SK-N-SH (cell line): ENCODE measurements around the gene HOMER2. TPM values are rescaled to one million over a fixed set of nuclear protein-coding genes. Genes with fewer than 3 reads are reported as not detected.

Experiments used
- CTCF ChIA-PET: fragments of 300-600, 350-600 bp; formaldehyde crosslinking; extraction: SDS; loops from one replicate; lab custom pipeline; 2021; lab: Yijun Ruan, JAX
- POLR2A ChIA-PET: fragments of 350-600 bp; sonication (Branson Sonifier 250); formaldehyde crosslinking; extraction: SDS; loops from one replicate; lab custom pipeline; 2020; ENCODE audit warnings: antibody characterized with exemption, inconsistent platforms; lab: Yijun Ruan, JAX
- DNase-seq: peaks from one replicate; pipeline ENCODE4 v3.0.0; 2012
- H2AFZ ChIP-seq: fragments of 200-600 bp; sonication (generic); 2 replicates; pipeline ENCODE4 v1.8.1; 2016; ENCODE audit warnings: antibody characterized with exemption, mild to moderate bottlenecking, low read depth
- H3F3A ChIP-seq: fragments of 200-600 bp; sonication (generic); replicated peaks from 2 replicates; pipeline ENCODE3; 2016; ENCODE audit warnings: antibody characterized with exemption, mild to moderate bottlenecking; ENCODE audit not compliant: insufficient read depth
- H3K27ac ChIP-seq, 2 experiments: fragments of 200-500 bp in 1 of 2; fragments of 200-600 bp in 1 of 2; sonication (Bioruptor generic) in 1 of 2; sonication (generic), shearing (Covaris generic) in 1 of 2; 2 replicates each; pipeline versions ENCODE4 v1.5.1 to v1.6.1; 2014 to 2016; ENCODE audit warnings: low read depth in 2 of 2, inconsistent platforms in 1 of 2, low read length in 1 of 2, mild to moderate bottlenecking in 1 of 2, mixed read lengths in 1 of 2
- H3K27me3 ChIP-seq: fragments of 200-600 bp; sonication (generic), shearing (Covaris generic); 2 replicates; pipeline ENCODE4 v1.6.1; 2016; ENCODE audit warnings: mixed run types; ENCODE audit not compliant: insufficient read depth
- H3K36me3 ChIP-seq, 2 experiments: fragments of 200-500 bp in 1 of 2; fragments of 200-600 bp in 1 of 2; sonication (Bioruptor generic) in 1 of 2; sonication (generic) in 1 of 2; replicated peaks in 1 of 2; 2 replicates each; pipeline versions ENCODE3 to v1.5.1; 2014 to 2016; ENCODE audit warnings: low read length in 1 of 2, mild to moderate bottlenecking in 1 of 2; ENCODE audit not compliant: insufficient read depth in 2 of 2, control insufficient read depth in 1 of 2
- H3K4me1 ChIP-seq, 2 experiments: fragments of 200-500 bp in 1 of 2; fragments of 200-600 bp in 1 of 2; sonication (Bioruptor generic) in 1 of 2; sonication (generic), shearing (Covaris generic) in 1 of 2; 2 replicates each; pipeline versions ENCODE4 v1.5.1 to v1.6.1; 2014 to 2016; ENCODE audit warnings: low read depth in 1 of 2, low read length in 1 of 2, mixed run types in 1 of 2; ENCODE audit not compliant: insufficient read depth in 2 of 2, control insufficient read depth in 1 of 2
- H3K4me2 ChIP-seq: fragments of 200-600 bp; sonication (generic), shearing (Covaris generic); 2 replicates; pipeline ENCODE4 v1.6.1; 2017; ENCODE audit warnings: mixed run types
- H3K4me3 ChIP-seq, 2 experiments: fragments of 200-500 bp in 1 of 2; fragments of 200-600 bp in 1 of 2; sonication (Bioruptor generic) in 1 of 2; sonication (generic), shearing (Covaris generic) in 1 of 2; 2 replicates each; pipeline versions ENCODE4 v1.5.1 to v1.8.1; 2014 to 2016; ENCODE audit warnings: low read depth in 2 of 2, inconsistent platforms in 1 of 2, low read length in 1 of 2, mild to moderate bottlenecking in 1 of 2, mixed read lengths in 1 of 2, moderate library complexity in 1 of 2
- H3K79me2 ChIP-seq: fragments of 200-600 bp; sonication (generic); 2 replicates; pipeline ENCODE4 v1.8.1; 2017; ENCODE audit warnings: mild to moderate bottlenecking; ENCODE audit not compliant: insufficient read depth
- H3K9ac ChIP-seq: fragments of 200-600 bp; sonication (generic); 2 replicates; pipeline ENCODE4 v1.6.1; 2017; ENCODE audit warnings: mixed run types
- H3K9me2 ChIP-seq: fragments of 200-600 bp; sonication (generic); 2 replicates; pipeline ENCODE4 v1.6.1; 2017; ENCODE audit warnings: mixed run types
- H3K9me3 ChIP-seq: fragments of 200-600 bp; sonication (generic); 2 replicates; pipeline ENCODE4 v1.6.1; 2017; ENCODE audit warnings: mixed run types, mild to moderate bottlenecking, moderate library complexity
- H4K20me1 ChIP-seq: fragments of 200-600 bp; sonication (generic); 2 replicates; pipeline ENCODE4 v1.6.1; 2017; ENCODE audit warnings: mild to moderate bottlenecking, mixed run types; ENCODE audit not compliant: insufficient read depth
- CTCF ChIP-seq: fragments of 200-600 bp; sonication (generic); IDR thresholded peaks from 2 replicates; pipeline ENCODE4 v1.6.1; 2017; ENCODE audit warnings: antibody characterized with exemption, mild to moderate bottlenecking, moderate library complexity
- EP300 ChIP-seq, 2 experiments: IDR thresholded peaks; 2 replicates each; pipeline versions ENCODE4 v1.4.0 to v1.6.1; 2012; ENCODE audit warnings: borderline replicate concordance in 1 of 2, low read depth in 1 of 2, low read length in 1 of 2
- MAX ChIP-seq: IDR thresholded peaks from 2 replicates; pipeline ENCODE4 v1.4.0; 2012; ENCODE audit warnings: low read depth
- MEF2A ChIP-seq: IDR thresholded peaks from 2 replicates; pipeline ENCODE4 v1.4.0; 2012; ENCODE audit warnings: low read depth, borderline replicate concordance
- MXI1 ChIP-seq: IDR thresholded peaks from 2 replicates; pipeline ENCODE4 v1.6.1; 2012; ENCODE audit warnings: mild to moderate bottlenecking, low read depth, low read length, improper control_type of control experiment
- NFIC ChIP-seq: IDR thresholded peaks from 2 replicates; pipeline ENCODE4 v1.4.0; 2012; ENCODE audit warnings: borderline replicate concordance
- POLR2AphosphoS5 ChIP-seq: IDR thresholded peaks from 2 replicates; pipeline ENCODE4 v1.6.1; 2012; ENCODE audit warnings: low read depth, low read length
- RAD21 ChIP-seq: IDR thresholded peaks from 2 replicates; pipeline ENCODE4 v1.6.1; 2012; ENCODE audit warnings: mild to moderate bottlenecking, low read length
- RXRA ChIP-seq: IDR thresholded peaks from 2 replicates; pipeline ENCODE4 v1.4.0; 2012; ENCODE audit warnings: low read depth, mild to moderate bottlenecking, borderline replicate concordance
- SMC3 ChIP-seq: IDR thresholded peaks from 2 replicates; pipeline ENCODE4 v1.6.1; 2012; ENCODE audit warnings: low read depth, low read length, improper control_type of control experiment
- TEAD4 ChIP-seq: IDR thresholded peaks from 2 replicates; pipeline ENCODE4 v1.4.0; 2012; ENCODE audit warnings: mild to moderate bottlenecking, borderline replicate concordance; ENCODE audit not compliant: insufficient read depth
- YY1 ChIP-seq: IDR thresholded peaks from 2 replicates; pipeline ENCODE4 v1.4.0; 2012; ENCODE audit warnings: low read depth, mild to moderate bottlenecking
- WGBS: methylation state at CpG from one replicate; pipeline ENCODE4 v1.1.6; 2017; ENCODE audit warnings: low lambda C conversion rate; 5-methylcytosine and 5-hydroxymethylcytosine counted together
- polyA plus RNA-seq, 3 experiments: library from polyadenylated mRNA; depleted of rRNA; stranded (reverse); fragments of >200 nt; gene quantifications; 2 replicates each; pipeline ENCODE4 v1.2.3, GENCODE V29; 2012
- TF ChIP-seq, protein P1 (sequence below): IDR thresholded peaks from 2 replicates; pipeline ENCODE4 v1.4.0; 2012; ENCODE audit warnings: low read depth, borderline replicate concordance

HOMER2 gene
- polyA plus RNA-seq, 1 of the 3 experiments (the other 2 are of a cell fraction), result 7.3 TPM

DNA sequence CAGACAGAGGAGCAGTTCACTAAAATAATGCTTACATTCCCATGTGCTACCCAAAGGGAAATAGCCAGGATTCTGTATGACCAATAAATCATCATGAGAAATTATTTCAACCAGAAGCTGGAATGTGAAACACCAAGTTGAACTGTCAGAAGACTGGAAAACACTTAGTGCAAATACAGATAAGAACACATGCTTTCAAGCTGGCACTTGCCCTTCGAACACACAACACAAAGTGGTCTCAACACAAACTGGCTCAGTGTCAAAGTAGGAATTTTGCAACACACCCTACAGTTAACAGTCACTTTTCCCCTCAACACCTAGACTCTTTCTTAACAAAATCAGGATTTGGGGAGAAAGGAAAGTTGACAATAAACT lies 148.0 kb downstream of the HOMER2 start:
- no peak for DNase-seq
- no peaks in the 10 kb centered on the region for H3K9me3 ChIP-seq
- no peaks in the 10 kb centered on the region for H3K79me2 ChIP-seq
- ChIA-PET POLR2A (no interaction called here), CTCF (no interaction called here)
- H3K36me3 ChIP-seq, result no peaks in the 10 kb centered on the region
- no peak overlapping the region for H3K4me3 ChIP-seq
- no peak overlapping the region for H3K27ac ChIP-seq
- 36% methylated on average over 1 of the region's 1 CpG for WGBS
- no peaks in the 10 kb centered on the region for H4K20me1 ChIP-seq
- H3K27me3 ChIP-seq, result no peaks in the 10 kb centered on the region
- peaks cover 0 to 7% of the 10 kb centered on the region in 2 experiments; a peak in 2 of 4 replicates for H3K4me1 ChIP-seq
- no peaks in the 10 kb centered on the region for H3K9me2 ChIP-seq
- H3K4me2 ChIP-seq, result no peak overlapping the region
- H2AFZ ChIP-seq, result no peak overlapping the region
- TF ChIP-seq MEF2A, result no peak
- TF ChIP-seq RAD21, result no peak
- no peak for TF ChIP-seq CTCF
- TF ChIP-seq RXRA, result no peak
- no peak for TF ChIP-seq SMC3
- TF ChIP-seq EP300 (IDR thresholded peaks at IDR 0.05; ENCODE audit: borderline replicate concordance in 1 of 2, low read depth in 1 of 2, low read length in 1 of 2), result no peak
- TF ChIP-seq POLR2AphosphoS5, result no peak
- TF ChIP-seq, protein P1, sequence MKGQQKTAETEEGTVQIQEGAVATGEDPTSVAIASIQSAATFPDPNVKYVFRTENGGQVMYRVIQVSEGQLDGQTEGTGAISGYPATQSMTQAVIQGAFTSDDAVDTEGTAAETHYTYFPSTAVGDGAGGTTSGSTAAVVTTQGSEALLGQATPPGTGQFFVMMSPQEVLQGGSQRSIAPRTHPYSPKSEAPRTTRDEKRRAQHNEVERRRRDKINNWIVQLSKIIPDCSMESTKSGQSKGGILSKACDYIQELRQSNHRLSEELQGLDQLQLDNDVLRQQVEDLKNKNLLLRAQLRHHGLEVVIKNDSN, result no peak
- no peak for TF ChIP-seq NFIC
- no peak for TF ChIP-seq YY1
- no peak overlapping the region for H3K9ac ChIP-seq
- no peaks in the 10 kb centered on the region for H3F3A ChIP-seq

DNA sequence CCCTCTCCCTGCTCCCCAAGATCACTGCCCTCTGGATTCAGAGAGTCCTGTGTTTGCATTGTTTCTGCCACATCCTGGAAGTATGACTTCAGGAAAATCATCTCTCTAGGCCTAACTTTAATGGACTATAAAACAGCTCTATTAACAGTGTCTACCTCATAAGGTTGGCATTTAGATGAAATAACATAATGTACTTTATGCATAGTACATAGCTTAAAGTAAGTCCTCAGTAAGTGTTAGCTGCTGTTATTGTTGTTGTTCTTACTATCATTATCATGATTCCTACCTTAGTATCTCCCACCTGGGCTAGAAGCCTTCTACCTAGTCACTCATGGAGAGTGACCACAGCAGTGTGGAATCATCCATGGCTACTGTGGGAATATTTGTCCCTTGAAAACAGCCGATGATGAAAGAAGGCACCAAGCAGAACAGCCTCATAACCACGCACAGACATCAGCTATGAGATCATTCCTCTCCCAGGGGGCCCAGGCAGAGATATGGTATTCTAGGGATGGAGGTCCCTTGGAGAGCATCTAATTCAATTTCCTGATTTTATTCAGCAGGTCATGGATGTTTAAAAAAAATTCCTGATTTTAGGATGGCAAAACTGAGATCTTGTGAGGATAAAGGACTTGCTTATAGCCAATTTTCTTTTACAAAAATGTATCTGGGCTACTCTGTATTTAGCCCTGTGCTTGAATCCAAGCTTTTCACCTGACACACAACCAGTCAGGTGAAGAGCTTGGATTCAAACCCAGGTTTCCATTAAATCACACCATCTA lies 148.5 kb downstream of the HOMER2 start:
- TF ChIP-seq TEAD4, result no peak
- TF ChIP-seq POLR2AphosphoS5, result no peak
- TF ChIP-seq EP300 (IDR thresholded peaks at IDR 0.05; ENCODE audit: borderline replicate concordance in 1 of 2, low read depth in 1 of 2, low read length in 1 of 2), result no peak
- TF ChIP-seq MXI1, result no peak
- no peak for TF ChIP-seq MAX
- TF ChIP-seq, protein P1, result no peak
- ChIA-PET POLR2A (interaction anchor here (1.0 kb wide), 1 partner anchor 54 kb away, joined by 3 read pairs; no protein-coding TSS in a partner anchor), CTCF (interaction anchor here (1.1 kb wide), 1 partner anchor 207 kb away, joined by 4 read pairs; the partner anchor contains the start of gene C15orf40)
- H3K9ac ChIP-seq, result no peak overlapping the region
- 51% methylated on average over 2 of the region's 2 CpGs for WGBS
- H3F3A ChIP-seq, result no peaks in the 10 kb centered on the region
- no peaks in the 10 kb centered on the region for H3K9me3 ChIP-seq
- no peak overlapping the region for H3K27ac ChIP-seq
- no peak overlapping the region for H3K4me3 ChIP-seq
- no peak overlapping the region for H3K4me2 ChIP-seq
- no peaks in the 10 kb centered on the region for H3K9me2 ChIP-seq
- no peak overlapping the region for H2AFZ ChIP-seq
- no peak for DNase-seq
- H3K79me2 ChIP-seq, result no peaks in the 10 kb centered on the region
- H4K20me1 ChIP-seq, result no peaks in the 10 kb centered on the region
- no peaks in the 10 kb centered on the region for H3K27me3 ChIP-seq
- H3K36me3 ChIP-seq, result no peaks in the 10 kb centered on the region
- peaks cover 0 to 5% of the 10 kb centered on the region in 2 experiments; a peak in 2 of 4 replicates for H3K4me1 ChIP-seq
